PC-3 (cell line): ENCODE data around the gene YIF1A. TPM values are rescaled to one million over a fixed set of nuclear protein-coding genes. Genes with fewer than 3 reads are reported as not detected.

Source experiments
- ATAC-seq: fragments of 200-7000 bp; cut with Tn5 transposase; 2 replicates; pipeline ENCODE4 v1.9.1; 2020; ENCODE audit warnings: mild to moderate bottlenecking, moderate library complexity
- BruUV-seq: library from RNA; stranded (reverse); fragments of 400-500 nt; replicated peaks from 2 replicates; lab custom pipeline; 2021; lab: Mats Ljungman, UMichigan
- CTCF ChIA-PET: fragments of 300-600 bp; sonication (Branson Sonifier 250); formaldehyde crosslinking; loops from one replicate; lab custom pipeline; 2022; ENCODE audit warnings: antibody characterized with exemption; lab: Charles Lee
- POLR2A ChIA-PET: fragments of 300-600 bp; sonication (Branson Sonifier 250); formaldehyde crosslinking; loops from one replicate; lab custom pipeline; 2022; ENCODE audit warnings: antibody characterized with exemption; ENCODE audit not compliant: unreplicated experiment; lab: Charles Lee
- DNase-seq: peaks from one replicate; pipeline ENCODE4 v3.0.0-alpha.2; 2015
- H2AFZ ChIP-seq: fragments of 300-600 bp; sonication (generic); 2 replicates; pipeline ENCODE4 v1.6.0; 2016; ENCODE audit warnings: antibody characterized with exemption, low read length
- H3F3A ChIP-seq: fragments of 300-600 bp; sonication (generic); one replicate; pipeline ENCODE4 v1.6.0; 2017; ENCODE audit warnings: antibody characterized with exemption, low read length, control low read depth, mild to moderate bottlenecking; ENCODE audit not compliant: unreplicated experiment
- H3K27ac ChIP-seq: fragments of 300-600 bp; sonication (generic); 2 replicates; pipeline ENCODE4 v1.5.1; 2016; ENCODE audit warnings: mild to moderate bottlenecking, low read length
- H3K27me3 ChIP-seq: fragments of 300-600 bp; sonication (generic); 2 replicates; pipeline ENCODE4 v1.6.1; 2016; ENCODE audit warnings: low read length, mixed read lengths
- H3K36me3 ChIP-seq: fragments of 300-600 bp; sonication (generic); 2 replicates; pipeline ENCODE4 v1.6.1; 2016; ENCODE audit warnings: low read depth, mixed run types, low read length, mixed read lengths
- H3K4me1 ChIP-seq: fragments of 300-600 bp; sonication (generic); 2 replicates; pipeline ENCODE4 v1.5.1; 2016; ENCODE audit warnings: low read length; ENCODE audit not compliant: insufficient read depth
- H3K4me2 ChIP-seq: fragments of 300-600 bp; sonication (generic); 2 replicates; pipeline ENCODE4 v1.6.0; 2016; ENCODE audit warnings: low read length
- H3K4me3 ChIP-seq: fragments of 300-600 bp; sonication (generic); 2 replicates; pipeline ENCODE4 v1.5.1; 2016; ENCODE audit warnings: mild to moderate bottlenecking, low read length, mixed read lengths
- H3K79me2 ChIP-seq: fragments of 300-600 bp; sonication (generic); 2 replicates; pipeline ENCODE4 v1.6.1; 2017; ENCODE audit warnings: low read length, mixed read lengths
- H3K9ac ChIP-seq: fragments of 300-600 bp; sonication (generic); 2 replicates; pipeline ENCODE4 v1.6.0; 2016; ENCODE audit warnings: mild to moderate bottlenecking, low read length
- H3K9me2 ChIP-seq: fragments of 300-600 bp; sonication (generic); replicated peaks from 2 replicates; pipeline ENCODE4 v1.6.1; 2016; ENCODE audit warnings: mixed run types, low read length, mixed read lengths
- H3K9me3 ChIP-seq: fragments of 300-600 bp; sonication (generic); 2 replicates; pipeline ENCODE4 v1.6.1; 2016; ENCODE audit warnings: low read length, mixed read lengths
- H4K20me1 ChIP-seq: fragments of 300-600 bp; sonication (generic); 2 replicates; pipeline ENCODE4 v1.6.1; 2016; ENCODE audit warnings: low read length, mixed read lengths
- CTCF ChIP-seq: fragments of 300-600 bp; sonication (generic); conservative IDR thresholded peaks from 2 replicates; pipeline ENCODE4 v1.5.1; 2017; ENCODE audit warnings: antibody characterized with exemption, low read depth, mild to moderate bottlenecking, low read length
- EZH2 ChIP-seq: fragments of 300-600 bp; sonication (generic); IDR thresholded peaks from one replicate; pipeline ENCODE4 v1.6.1; 2017; ENCODE audit warnings: antibody characterized with exemption, mild to moderate bottlenecking, low read length; ENCODE audit not compliant: unreplicated experiment
- EZH2phosphoT487 ChIP-seq: fragments of 300-600 bp; sonication (generic); IDR thresholded peaks from 2 replicates; pipeline ENCODE4 v1.6.1; 2018; ENCODE audit warnings: mild to moderate bottlenecking, antibody characterized with exemption, low read length, borderline replicate concordance
- intact Hi-C: fragments of 100-400 bp; cut with micrococcal nuclease; formaldehyde crosslinking; loops from 2 replicates; pipeline ENCODE4 v1.9.0; 2023
- total RNA-seq: library from RNA; depleted of rRNA; stranded (reverse); fragments of >200 nt; gene quantifications from 2 replicates; pipeline ENCODE4 v1.2.3, GENCODE V29; 2014

The YIF1A gene
- total RNA-seq, 1 experiment from 2014 or later, result 236 TPM

- H3K4me1 ChIP-seq, result peaks cover 5% of the 10 kb centered on the region
- H3K9ac ChIP-seq, result no peak overlapping the region
- no peaks in the 10 kb centered on the region for H3K79me2 ChIP-seq
- no peak overlapping the region for H3K4me3 ChIP-seq
- no peaks in the 10 kb centered on the region for H4K20me1 ChIP-seq
- ATAC-seq, result no peak
- intact Hi-C loops, result no loop called here
- H3F3A ChIP-seq, result no peaks in the 10 kb centered on the region
- no peaks in the 10 kb centered on the region for H3K9me2 ChIP-seq
- CTCF ChIA-PET, result no interaction called here
- no peaks in the 10 kb centered on the region for H3K9me3 ChIP-seq
- no peak for DNase-seq
- H3K4me2 ChIP-seq, result no peak overlapping the region
- no peaks in the 10 kb centered on the region for H3K36me3 ChIP-seq
- H3K27ac ChIP-seq, result no peak overlapping the region
- H2AFZ ChIP-seq, result no peak overlapping the region
- POLR2A ChIA-PET, result no interaction called here
- no peak for TF ChIP-seq EZH2
- H3K27me3 ChIP-seq, result no peaks in the 10 kb centered on the region
- BruUV-seq, result no TSS peak
Measured at GRCh38 chr11:66310324-66310723, 21.4 kb upstream of the YIF1A start.

- H3K4me3 ChIP-seq, result no peak overlapping the region
- intact Hi-C loops, result no loop called here
- H2AFZ ChIP-seq, result no peak overlapping the region
- H3K9ac ChIP-seq, result no peak overlapping the region
- no peak overlapping the region for H3K27ac ChIP-seq
- CTCF ChIA-PET, result no interaction called here
- no peaks in the 10 kb centered on the region for H3K9me2 ChIP-seq
- no peak for ATAC-seq
- no peaks in the 10 kb centered on the region for H3K36me3 ChIP-seq
- H3K27me3 ChIP-seq, result no peaks in the 10 kb centered on the region
- no peak for TF ChIP-seq EZH2
- TF ChIP-seq EZH2phosphoT487, result no peak
- no peak for TF ChIP-seq CTCF
- no peaks in the 10 kb centered on the region for H3K79me2 ChIP-seq
- H3F3A ChIP-seq, result no peaks in the 10 kb centered on the region
- H3K4me1 ChIP-seq, result peaks cover 5% of the 10 kb centered on the region
- POLR2A ChIA-PET, result no interaction called here
- DNase-seq, result no peak
- no peak overlapping the region for H3K4me2 ChIP-seq
- no TSS peak for BruUV-seq
- H4K20me1 ChIP-seq, result no peaks in the 10 kb centered on the region
- no peaks in the 10 kb centered on the region for H3K9me3 ChIP-seq
Measured at GRCh38 chr11:66309475-66309874, 20.5 kb upstream of the YIF1A start.

- ChIA-PET CTCF (no interaction called here), POLR2A (no interaction called here)
- Histone ChIP-seq H3K27me3 (no peaks in the 10 kb centered on the region), H3K9ac (no peak overlapping the region), H3K4me2 (no peak overlapping the region), H3K36me3 (no peaks in the 10 kb centered on the region), H3F3A (no peaks in the 10 kb centered on the region), H3K79me2 (no peaks in the 10 kb centered on the region), H3K9me3 (no peaks in the 10 kb centered on the region), H3K27ac (no peak overlapping the region), H3K9me2 (no peaks in the 10 kb centered on the region), H2AFZ (no peak overlapping the region), H3K4me1 (no peaks in the 10 kb centered on the region), H4K20me1 (no peaks in the 10 kb centered on the region), H3K4me3 (no peak overlapping the region)
- DNase-seq (no peak), ATAC-seq (no peak)
- intact Hi-C loops, result no loop called here
- no TSS peak for BruUV-seq
- TF ChIP-seq CTCF (no peak), EZH2 (no peak), EZH2phosphoT487 (no peak)
Measured at GRCh38 chr11:66302656-66303055, 13.7 kb upstream of the YIF1A start.
